B cell (primary cell): ENCODE data around the gene TOMM22. TPM values are rescaled to one million over a fixed set of nuclear protein-coding genes. Genes with fewer than 3 reads are reported as not detected.

Experiments used
- ATAC-seq: fragments of 200-7000 bp; cut with Tn5 transposase; one replicate; pipeline ENCODE4 v1.10.0; 2021; ENCODE audit warnings: low read depth, mild to moderate bottlenecking, moderate number of reproducible peaks, moderate library complexity
- CTCF ChIA-PET: fragments of 350-600 bp; sonication (Branson Sonifier 250); formaldehyde crosslinking; loops from one replicate; lab custom pipeline; 2021; ENCODE audit warnings: antibody characterized with exemption, inconsistent platforms; lab: Charles Lee
- POLR2A ChIA-PET: fragments of 350-600 bp; sonication (Branson Sonifier 250); formaldehyde crosslinking; loops from one replicate; lab custom pipeline; 2021; ENCODE audit warnings: antibody characterized with exemption; lab: Charles Lee
- DNase-seq: peaks from one replicate; pipeline ENCODE4 v3.0.0; 2013
- H2AFZ ChIP-seq: 2 replicates; pipeline ENCODE4 v1.6.1; 2012; ENCODE audit warnings: mild to moderate bottlenecking, low read depth, low read length; ENCODE audit not compliant: insufficient read depth, poor library complexity, severe bottlenecking
- H3K27ac ChIP-seq, 2 donors: 1 replicate in 1 of 2; 2 replicates in 1 of 2; pipeline ENCODE4 v1.5.1; 2012 to 2013; ENCODE audit warnings: low read length in 2 of 2, mild to moderate bottlenecking in 2 of 2, moderate library complexity in 1 of 2
- H3K27me3 ChIP-seq, 4 experiments: fragments of 200-600 bp in 1 of 4; sonication (generic) in 1 of 4; replicated peaks in 1 of 4; 1 replicate in 2 of 4; 2 replicates in 2 of 4; pipeline versions ENCODE4 v1.6.1 to v1.7.0; 2013 to 2016; ENCODE audit warnings: low read length in 3 of 4, mild to moderate bottlenecking in 2 of 4, mixed read lengths in 1 of 4, moderate library complexity in 1 of 4; ENCODE audit not compliant: insufficient read depth in 4 of 4, control insufficient read depth in 3 of 4; ENCODE audit errors: control extremely low read depth in 1 of 4
- H3K36me3 ChIP-seq, 2 experiments: replicated peaks in 1 of 2; 1 replicate in 1 of 2; 2 replicates in 1 of 2; pipeline versions ENCODE4 v1.6.1 to v1.7.1; 2013; ENCODE audit warnings: low read length in 1 of 2; ENCODE audit not compliant: insufficient read depth in 2 of 2, control insufficient read depth in 1 of 2; ENCODE audit errors: control extremely low read depth in 1 of 2, extremely low read depth in 1 of 2
- H3K4me1 ChIP-seq, 2 donors: fragments of 200-600 bp in 1 of 2; sonication (generic) in 1 of 2; 1 replicate in 1 of 2; 2 replicates in 1 of 2; pipeline versions ENCODE4 v1.5.1 to v1.6.1; 2013 to 2017; ENCODE audit warnings: low read length in 2 of 2; ENCODE audit not compliant: control insufficient read depth in 2 of 2, insufficient read depth in 2 of 2
- H3K4me2 ChIP-seq: replicated peaks from 2 replicates; pipeline ENCODE3; 2012; ENCODE audit warnings: mild to moderate bottlenecking, low read depth, low read length; ENCODE audit not compliant: poor library complexity, severe bottlenecking
- H3K4me3 ChIP-seq, 5 experiments: fragments of 200-600 bp in 1 of 5; sonication (generic) in 1 of 5; 1 replicate in 3 of 5; 2 replicates in 2 of 5; pipeline versions ENCODE4 v1.5.1 to v1.7.0; 2011 to 2016; ENCODE audit warnings: low read length in 4 of 5, mild to moderate bottlenecking in 4 of 5, low read depth in 2 of 5, control low read depth in 1 of 5, moderate library complexity in 1 of 5; ENCODE audit not compliant: insufficient read depth in 1 of 5; ENCODE audit errors: control extremely low read depth in 1 of 5, extremely low read depth in 1 of 5
- H3K79me2 ChIP-seq: fragments of 200-600 bp; sonication (generic); one replicate; pipeline ENCODE4 v1.6.0; 2016; ENCODE audit warnings: low read length; ENCODE audit not compliant: control insufficient read depth, insufficient read depth
- H3K9ac ChIP-seq: fragments of 200-600 bp; sonication (generic); 2 replicates; pipeline ENCODE4 v1.6.1; 2017; ENCODE audit warnings: mild to moderate bottlenecking, low read length, moderate library complexity
- H3K9me3 ChIP-seq, 3 donors: one replicate each; pipeline versions ENCODE4 v1.6.1 to v1.7.1; 2013; ENCODE audit warnings: low read length in 2 of 3; ENCODE audit not compliant: control insufficient read depth in 2 of 3, insufficient read depth in 1 of 3; ENCODE audit errors: control extremely low read depth in 1 of 3
- H4K20me1 ChIP-seq: 2 replicates; pipeline ENCODE4 v1.6.0; 2012; ENCODE audit warnings: mild to moderate bottlenecking, low read length; ENCODE audit not compliant: insufficient read depth, control insufficient read depth, poor library complexity, severe bottlenecking
- H3K27ac Mint-ChIP-seq: one replicate; pipeline ENCODE4 v1.8.0; 2021; ENCODE audit warnings: mixed read lengths
- H3K27me3 Mint-ChIP-seq: one replicate; pipeline ENCODE4 v1.8.0; 2021; ENCODE audit warnings: mixed read lengths
- H3K4me1 Mint-ChIP-seq: one replicate; pipeline ENCODE4 v1.8.0; 2021; ENCODE audit warnings: mixed read lengths
- H3K4me3 Mint-ChIP-seq: one replicate; pipeline ENCODE4 v1.8.0; 2021; ENCODE audit warnings: mixed read lengths
- H3K9me3 Mint-ChIP-seq: one replicate; pipeline ENCODE4 v1.8.0; 2022; ENCODE audit warnings: mixed read lengths; ENCODE audit not compliant: insufficient read depth
- CTCF ChIP-seq: fragments of 200-600 bp; IDR thresholded peaks from one replicate; pipeline ENCODE4 v1.8.0; 2022; ENCODE audit warnings: antibody characterized with exemption, mild to moderate bottlenecking
- EZH2 ChIP-seq: IDR thresholded peaks from 2 replicates; pipeline ENCODE4 v1.6.1; 2012; ENCODE audit warnings: borderline replicate concordance, low read depth, mild to moderate bottlenecking, moderate library complexity, low read length; ENCODE audit not compliant: insufficient read depth, poor library complexity, severe bottlenecking
- WGBS: methylation state at CpG from one replicate; pipeline ENCODE4 v1.1.5; 2013; ENCODE audit warnings: missing lambda C conversion rate; ENCODE audit not compliant: insufficient coverage; 5-methylcytosine and 5-hydroxymethylcytosine counted together
- intact Hi-C: fragments of 100-400 bp; cut with micrococcal nuclease; formaldehyde crosslinking; loops from one replicate; pipeline ENCODE4 v1.10.0; 2022
- polyA plus RNA-seq: library from polyadenylated mRNA; depleted of rRNA; stranded (reverse); fragments of >200 nt; gene quantifications from 2 replicates; pipeline ENCODE4 v1.2.3, GENCODE V29; 2012
- total RNA-seq, 2 donors: library from RNA; stranded (reverse); fragments of 120-200 nt in 1 of 2; gene quantifications; 1 replicate in 1 of 2; 2 replicates in 1 of 2; pipeline versions ENCODE4 v1.2.3 to v1.2.4, GENCODE V29; 2013 to 2022

TOMM22 gene
- total and polyA plus RNA-seq, 2 donors (not counting 1 experiment from before 2014, with no cell fraction given): 21.5 to 47.6 TPM

- H3K4me2 ChIP-seq: peak overlapping the region; percentile 74
- H3K27ac Mint-ChIP-seq: peak overlapping the region; percentile 99
- peak overlapping the region in 1 of 2 donors; percentile 99 for H3K27ac ChIP-seq
- H3K9me3 ChIP-seq: no peaks in the 10 kb centered on the region
- intact Hi-C loops: no loop called here
- peaks cover 44% of the 10 kb centered on the region for H3K79me2 ChIP-seq
- no peaks in the 10 kb centered on the region for H3K27me3 Mint-ChIP-seq
- DNase-seq (no peak), ATAC-seq (no peak)
- H3K9ac ChIP-seq: peak overlapping the region; percentile 96
- peaks cover 25 to 31% of the 10 kb centered on the region in 2 donors for H3K4me1 ChIP-seq
- CTCF ChIA-PET: interaction anchor here (0.6 to 6.7 kb wide), 9 partner anchors 9 to 647 kb away, joined by 3 to 51 read pairs (median 4); partner anchors contain the start of genes RPL3 and TOMM22
- no peaks in the 10 kb centered on the region for H3K27me3 ChIP-seq
- H3K4me3 Mint-ChIP-seq: peak overlapping the region; percentile 94
- peak overlapping the region in 3 of 5 experiments; percentile 66 to 79 (median 71) for H3K4me3 ChIP-seq
- no peaks in the 10 kb centered on the region for H3K9me3 Mint-ChIP-seq
- 94% methylated on average over 2 of the region's 5 CpGs for WGBS
- H4K20me1 ChIP-seq: no peaks in the 10 kb centered on the region
- H2AFZ ChIP-seq: no peak overlapping the region
- H3K36me3 ChIP-seq: no peaks in the 10 kb centered on the region
- no peak for TF ChIP-seq EZH2
- no peak for TF ChIP-seq CTCF
- H3K4me1 Mint-ChIP-seq: peaks cover 63% of the 10 kb centered on the region
- POLR2A ChIA-PET: interaction anchor here (0.5 to 2.0 kb wide), 2 partner anchors 18 to 1650 kb away, joined by 5 to 9 read pairs; partner anchors contain the start of gene TOMM22
These were observed 17.4 kb downstream of the TOMM22 start for GRCh38 chr22:38699143-38699542.

- Mint-ChIP-seq H3K4me1 (peaks cover 64% of the 10 kb centered on the region), H3K27me3 (no peaks in the 10 kb centered on the region), H3K4me3 (peak overlapping the region; percentile 94), H3K9me3 (no peaks in the 10 kb centered on the region), H3K27ac (peak overlapping the region; percentile 99)
- Histone ChIP-seq H3K27ac (peak overlapping the region; percentile 64 to 99), H3K9ac (peak overlapping the region; percentile 96), H3K79me2 (peaks cover 38% of the 10 kb centered on the region), H4K20me1 (no peaks in the 10 kb centered on the region), H3K36me3 (no peaks in the 10 kb centered on the region), H3K9me3 (no peaks in the 10 kb centered on the region), H2AFZ (no peak overlapping the region), H3K27me3 (no peaks in the 10 kb centered on the region), H3K4me3 (peak overlapping the region; percentile 37 to 79 (median 66)), H3K4me2 (peak overlapping the region; percentile 74), H3K4me1 (peaks cover 29 to 35% of the 10 kb centered on the region in 2 donors)
- ATAC-seq (no peak), DNase-seq (no peak)
- CTCF ChIA-PET: interaction anchor here (0.6 to 6.7 kb wide), 8 partner anchors 10 to 648 kb away, joined by 3 to 51 read pairs (median 4); partner anchors contain the start of genes RPL3 and TOMM22
- WGBS: no CpG with 5 or more reads among the region's 6 CpGs
- intact Hi-C loops: loop anchor here (2.0 to 10.0 kb wide), 3 partner anchors 193 to 515 kb away; partner anchors contain the start of genes CSNK1E, DDX17 and PLA2G6
- TF ChIP-seq CTCF (no peak), EZH2 (no peak)
- POLR2A ChIA-PET: interaction anchor here (0.5 to 2.0 kb wide), 4 partner anchors 18 to 1649 kb away, joined by 4 to 9 read pairs (median 4); partner anchors contain the start of gene TOMM22
These were observed 18.0 kb downstream of the TOMM22 start for GRCh38 chr22:38699784-38700183.
